Fibroblast of lung (primary cell): ENCODE results near the gene VAPB. TPM values are rescaled to one million over a fixed set of nuclear protein-coding genes. Genes with fewer than 3 reads are reported as not detected.

ENCODE experiments used
- DNase-seq, 2 donors: peaks; one replicate each; pipeline versions ENCODE4 v3.0.0 to v3.0.0-alpha.2; 2010; ENCODE audit warnings: low read depth in 2 of 2
- H2AFZ ChIP-seq: 2 replicates; pipeline ENCODE4 v1.5.1; 2012; ENCODE audit warnings: low read length, control low read depth, inconsistent platforms
- H3K27ac ChIP-seq: 2 replicates; pipeline ENCODE4 v1.5.1; 2011; ENCODE audit warnings: low read length, control low read depth; ENCODE audit not compliant: insufficient read depth
- H3K27me3 ChIP-seq: 2 replicates; pipeline ENCODE4 v1.5.1; 2011; ENCODE audit warnings: mild to moderate bottlenecking, low read length; ENCODE audit not compliant: control insufficient read depth, insufficient read depth
- H3K36me3 ChIP-seq: 2 replicates; pipeline ENCODE4 v1.5.1; 2011; ENCODE audit warnings: low read length; ENCODE audit not compliant: control insufficient read depth, insufficient read depth
- H3K4me1 ChIP-seq: 2 replicates; pipeline ENCODE4 v1.5.1; 2011; ENCODE audit warnings: low read length; ENCODE audit not compliant: control insufficient read depth, insufficient read depth; ENCODE audit errors: extremely low read depth
- H3K4me2 ChIP-seq: 2 replicates; pipeline ENCODE4 v1.5.1; 2011; ENCODE audit warnings: low read length, control low read depth; ENCODE audit not compliant: insufficient read depth; ENCODE audit errors: extremely low read depth
- H3K4me3 ChIP-seq, 4 experiments: fragments of 200-600 bp in 1 of 4; sonication (generic) in 1 of 4; replicated peaks in 1 of 4; 2 replicates each; pipeline ENCODE4 v1.5.1; 2011 to 2016; ENCODE audit warnings: low read length in 4 of 4, low read depth in 3 of 4, mild to moderate bottlenecking in 3 of 4, control low read depth in 2 of 4, inconsistent platforms in 1 of 4, mixed read lengths in 1 of 4; ENCODE audit not compliant: insufficient read depth in 1 of 4; ENCODE audit errors: control extremely low read depth in 1 of 4
- H3K79me2 ChIP-seq: 2 replicates; pipeline ENCODE4 v1.5.1; 2012; ENCODE audit warnings: mild to moderate bottlenecking, low read length, inconsistent platforms; ENCODE audit not compliant: control insufficient read depth, insufficient read depth
- H3K9ac ChIP-seq: 2 replicates; pipeline ENCODE4 v1.5.1; 2011; ENCODE audit warnings: mild to moderate bottlenecking, low read length, control low read depth; ENCODE audit not compliant: insufficient read depth
- H3K9me3 ChIP-seq: 2 replicates; pipeline ENCODE4 v1.5.1; 2012; ENCODE audit warnings: low read depth, low read length; ENCODE audit not compliant: control insufficient read depth, insufficient read depth
- H4K20me1 ChIP-seq: 2 replicates; pipeline ENCODE4 v1.5.1; 2011; ENCODE audit warnings: low read length; ENCODE audit not compliant: control insufficient read depth, insufficient read depth; ENCODE audit errors: extremely low read depth
- EZH2 ChIP-seq: IDR thresholded peaks from 2 replicates; pipeline ENCODE4 v1.5.1; 2012; ENCODE audit warnings: low read length, control low read depth, mild to moderate bottlenecking; ENCODE audit errors: missing control alignments
- polyA plus RNA-seq, 2 donors: library from polyadenylated mRNA; depleted of rRNA in 1 of 2; stranded (reverse) in 1 of 2; unstranded in 1 of 2; fragments of >200 nt; gene quantifications; 2 replicates each; pipeline ENCODE4 v1.2.1, GENCODE V29; 2011 to 2012; ENCODE audit warnings: missing spikeins in 1 of 2
- total RNA-seq: library from RNA; depleted of rRNA; stranded (reverse); fragments of >200 nt; gene quantifications from 2 replicates; pipeline ENCODE4 v1.2.1, GENCODE V29; 2014
- TF ChIP-seq, protein P1 (sequence below), 2 donors: IDR thresholded peaks in 1 of 2; conservative IDR thresholded peaks in 1 of 2; 1 replicate in 1 of 2; 2 replicates in 1 of 2; pipeline ENCODE4 v1.5.1; 2011 to 2012; ENCODE audit warnings: low read length in 2 of 2, control low read depth in 1 of 2, inconsistent platforms in 1 of 2, low read depth in 1 of 2, mild to moderate bottlenecking in 1 of 2

VAPB gene
- total and polyA plus RNA-seq, 2 donors (not counting 1 experiment from before 2014, with no cell fraction given), result 13.0 to 43.7 TPM

DNA sequence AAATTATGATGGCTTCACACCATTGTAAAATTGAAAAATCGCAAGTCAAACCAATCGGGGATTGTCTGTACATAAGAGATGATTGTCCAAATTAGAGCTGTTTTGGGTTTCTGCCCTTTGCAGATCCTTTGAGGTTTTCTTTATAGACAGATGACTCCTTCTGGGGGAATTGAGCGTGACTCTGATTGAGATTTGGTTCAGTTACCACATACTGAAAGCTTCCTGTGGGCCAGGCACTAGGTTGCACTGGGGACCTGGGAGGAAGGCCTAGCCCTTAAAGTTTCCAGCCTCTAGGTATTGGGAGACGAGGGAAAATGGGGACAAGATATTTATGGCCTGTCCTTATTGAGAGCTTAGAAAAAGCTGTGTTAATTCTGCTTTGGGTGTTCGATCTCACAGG is 9.2 kb downstream of the VAPB start:
- no peak overlapping the region for H3K4me3 ChIP-seq
- no peak for DNase-seq
- H3K9me3 ChIP-seq, result no peaks in the 10 kb centered on the region
- H3K27ac ChIP-seq, result no peak overlapping the region
- no peaks in the 10 kb centered on the region for H3K36me3 ChIP-seq
- H3K9ac ChIP-seq, result no peak overlapping the region
- H3K4me2 ChIP-seq, result no peak overlapping the region
- H3K4me1 ChIP-seq, result no peaks in the 10 kb centered on the region
- H2AFZ ChIP-seq, result no peak overlapping the region
- peaks cover 2% of the 10 kb centered on the region for H4K20me1 ChIP-seq
- H3K27me3 ChIP-seq, result no peaks in the 10 kb centered on the region
- peaks cover 97% of the 10 kb centered on the region for H3K79me2 ChIP-seq
- TF ChIP-seq, protein P1, sequence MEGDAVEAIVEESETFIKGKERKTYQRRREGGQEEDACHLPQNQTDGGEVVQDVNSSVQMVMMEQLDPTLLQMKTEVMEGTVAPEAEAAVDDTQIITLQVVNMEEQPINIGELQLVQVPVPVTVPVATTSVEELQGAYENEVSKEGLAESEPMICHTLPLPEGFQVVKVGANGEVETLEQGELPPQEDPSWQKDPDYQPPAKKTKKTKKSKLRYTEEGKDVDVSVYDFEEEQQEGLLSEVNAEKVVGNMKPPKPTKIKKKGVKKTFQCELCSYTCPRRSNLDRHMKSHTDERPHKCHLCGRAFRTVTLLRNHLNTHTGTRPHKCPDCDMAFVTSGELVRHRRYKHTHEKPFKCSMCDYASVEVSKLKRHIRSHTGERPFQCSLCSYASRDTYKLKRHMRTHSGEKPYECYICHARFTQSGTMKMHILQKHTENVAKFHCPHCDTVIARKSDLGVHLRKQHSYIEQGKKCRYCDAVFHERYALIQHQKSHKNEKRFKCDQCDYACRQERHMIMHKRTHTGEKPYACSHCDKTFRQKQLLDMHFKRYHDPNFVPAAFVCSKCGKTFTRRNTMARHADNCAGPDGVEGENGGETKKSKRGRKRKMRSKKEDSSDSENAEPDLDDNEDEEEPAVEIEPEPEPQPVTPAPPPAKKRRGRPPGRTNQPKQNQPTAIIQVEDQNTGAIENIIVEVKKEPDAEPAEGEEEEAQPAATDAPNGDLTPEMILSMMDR (conservative IDR thresholded peaks at IDR 0.05 in 1 of 2, IDR thresholded peaks at IDR 0.05 in 1 of 2; ENCODE audit: low read depth in 1 of 2, low read length in 2 of 2), result no peak
- no peak for TF ChIP-seq EZH2

DNA sequence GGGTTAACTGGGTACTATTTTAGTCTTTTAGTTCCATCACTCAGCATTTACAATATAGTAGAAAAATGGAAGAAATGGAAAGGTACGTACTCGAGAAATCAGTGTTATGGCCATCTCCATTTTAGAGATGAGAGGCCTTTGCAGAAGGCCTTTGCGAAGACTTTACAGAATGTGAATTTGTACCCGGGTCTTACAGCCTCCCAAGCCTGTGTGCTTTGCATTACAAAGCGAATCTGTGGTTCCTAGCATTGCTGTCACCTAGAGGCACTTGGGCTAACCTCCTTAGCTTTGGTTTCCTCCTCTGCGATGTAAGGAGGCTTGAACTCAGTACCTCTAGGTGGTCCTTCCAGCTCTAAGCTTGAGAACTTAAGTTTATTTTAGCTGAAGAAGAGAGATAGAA is 10.9 kb downstream of the VAPB start:
- Histone ChIP-seq H2AFZ (no peak overlapping the region), H3K27ac (no peak overlapping the region), H3K9me3 (no peaks in the 10 kb centered on the region), H3K4me2 (no peak overlapping the region), H3K36me3 (no peaks in the 10 kb centered on the region), H4K20me1 (peaks cover 2% of the 10 kb centered on the region), H3K4me1 (no peaks in the 10 kb centered on the region), H3K79me2 (peaks cover 96% of the 10 kb centered on the region), H3K9ac (no peak overlapping the region), H3K27me3 (no peaks in the 10 kb centered on the region), H3K4me3 (no peak overlapping the region)
- no peak for DNase-seq
- TF ChIP-seq, protein P1 (conservative IDR thresholded peaks at IDR 0.05 in 1 of 2, IDR thresholded peaks at IDR 0.05 in 1 of 2; ENCODE audit: low read depth in 1 of 2, low read length in 2 of 2), result no peak
- TF ChIP-seq EZH2, result no peak

GRCh38 chr20:58401162-58401561 is 12.1 kb downstream of the VAPB start:
- peaks cover 2% of the 10 kb centered on the region for H4K20me1 ChIP-seq
- H3K36me3 ChIP-seq, result no peaks in the 10 kb centered on the region
- H3K9ac ChIP-seq, result no peak overlapping the region
- H3K27me3 ChIP-seq, result no peaks in the 10 kb centered on the region
- H3K27ac ChIP-seq, result no peak overlapping the region
- H3K4me3 ChIP-seq, result no peak overlapping the region
- H2AFZ ChIP-seq, result no peak overlapping the region
- no peak for DNase-seq
- no peak for TF ChIP-seq EZH2
- TF ChIP-seq, protein P1 (conservative IDR thresholded peaks at IDR 0.05 in 1 of 2, IDR thresholded peaks at IDR 0.05 in 1 of 2; ENCODE audit: low read depth in 1 of 2, low read length in 2 of 2), result no peak
- H3K9me3 ChIP-seq, result no peaks in the 10 kb centered on the region
- no peaks in the 10 kb centered on the region for H3K4me1 ChIP-seq
- H3K4me2 ChIP-seq, result no peak overlapping the region
- peaks cover 94% of the 10 kb centered on the region for H3K79me2 ChIP-seq
